HG03025 (cell line): Measurements from ENCODE around the gene ARL4C.
"Not testable (repeated sequence)": the region's sequence is repeated elsewhere in the genome, so short reads cannot be mapped to it uniquely, and the experiment has no call there.

ENCODE experiments used
- ATAC-seq: cut with Tn5 transposase; IDR thresholded peaks from one replicate; pipeline ENCODE4 v1.9.1; 2021; ENCODE audit warnings: mild to moderate bottlenecking, moderate library complexity; ENCODE audit not compliant: unreplicated experiment, low FRiP score

Gene ARL4C

DNA sequence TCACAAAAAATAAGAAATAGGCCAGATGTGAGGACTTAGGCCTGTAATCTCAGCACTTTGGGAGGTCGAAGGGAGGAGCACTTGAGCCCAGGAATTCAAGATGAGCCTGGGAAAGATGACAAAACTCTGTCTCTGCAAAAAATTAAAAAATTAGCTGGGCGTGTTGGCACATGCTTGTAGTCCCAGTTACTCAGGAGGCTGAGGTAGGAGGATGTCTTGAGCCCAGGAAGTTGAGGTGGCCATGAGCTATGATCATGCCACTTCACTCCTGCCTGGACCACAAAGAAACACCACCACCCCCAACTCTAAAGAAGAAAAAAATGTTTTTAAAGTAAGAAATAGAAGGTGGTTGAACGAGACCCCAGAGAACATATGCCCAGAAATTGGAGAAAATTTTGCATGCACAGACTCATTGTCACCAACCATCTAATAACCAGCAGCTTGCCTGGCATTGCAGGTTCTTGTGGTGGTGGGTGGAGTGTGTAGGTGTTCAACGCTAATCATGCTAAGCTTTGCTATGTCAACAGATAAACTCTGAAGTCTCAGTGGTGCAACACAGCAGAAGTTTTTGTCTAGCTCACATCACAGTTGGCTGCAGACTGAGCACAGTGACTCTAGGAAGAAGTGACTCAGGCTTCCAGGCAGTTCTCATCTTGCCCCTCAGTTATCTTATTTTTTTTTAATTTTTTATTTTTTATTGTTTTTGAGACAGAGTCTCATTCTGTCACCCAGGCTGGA is 18.6 kb downstream of the ARL4C start:
- ATAC-seq = no peak

DNA sequence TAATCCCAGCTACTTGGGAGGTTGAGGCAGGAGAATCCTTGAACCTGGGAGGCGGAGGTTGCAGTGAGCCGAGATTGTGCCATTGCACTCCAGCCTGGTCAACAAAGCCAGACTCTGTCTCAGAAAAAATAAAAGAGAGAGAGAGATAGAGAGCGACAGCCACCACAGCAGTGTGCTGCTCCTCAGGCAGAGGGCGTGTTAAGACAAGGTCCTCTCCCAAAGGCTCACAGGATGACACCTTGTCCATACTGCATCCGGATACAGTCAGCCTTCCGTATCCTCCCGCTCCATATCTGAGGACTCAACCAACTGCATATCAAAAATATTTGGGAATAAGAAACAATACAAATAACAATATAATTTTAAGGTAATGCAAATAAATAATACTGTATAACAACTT is 20.1 kb downstream of the ARL4C start:
- ATAC-seq = no peak

DNA sequence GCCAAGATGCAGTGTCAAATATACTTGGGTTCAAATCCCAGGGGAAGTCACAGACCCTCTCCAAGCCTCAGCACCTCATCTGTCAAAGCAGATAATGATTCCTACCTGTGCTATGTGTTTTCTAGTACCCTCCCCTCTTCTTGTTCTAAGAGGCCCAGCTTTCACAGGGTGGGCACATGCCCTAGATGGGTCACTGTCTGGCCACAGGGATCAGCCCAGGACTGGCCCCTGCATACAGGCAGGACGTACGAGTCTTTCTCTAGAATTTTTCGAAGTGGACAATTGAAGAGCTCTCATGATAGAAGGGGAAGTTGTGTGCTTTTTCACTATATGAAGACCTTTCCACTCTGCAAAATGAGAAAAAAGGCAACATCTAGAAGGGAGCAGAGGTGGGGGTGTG is 22.2 kb downstream of the ARL4C start:
- ATAC-seq = no peak

DNA sequence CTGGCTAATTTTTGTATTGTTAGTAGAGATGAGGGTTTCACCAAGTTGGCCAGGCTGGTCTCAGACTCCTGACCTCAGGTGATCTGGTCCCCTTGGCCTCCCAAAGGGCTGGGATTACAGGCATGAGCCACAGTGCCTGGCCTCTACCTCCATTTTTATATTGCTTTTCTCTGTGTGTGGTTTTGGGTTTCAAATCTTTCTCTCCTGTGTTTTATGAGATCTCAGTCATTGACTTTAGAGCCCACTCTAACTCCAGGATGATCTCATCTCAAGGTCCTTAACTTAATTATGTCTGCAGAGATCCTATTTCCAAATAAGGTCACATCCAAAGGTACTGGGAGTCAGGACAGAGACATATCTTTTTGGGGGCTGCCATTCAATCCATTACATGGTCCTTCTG is 24.7 kb downstream of the ARL4C start:
- no peak for ATAC-seq

DNA sequence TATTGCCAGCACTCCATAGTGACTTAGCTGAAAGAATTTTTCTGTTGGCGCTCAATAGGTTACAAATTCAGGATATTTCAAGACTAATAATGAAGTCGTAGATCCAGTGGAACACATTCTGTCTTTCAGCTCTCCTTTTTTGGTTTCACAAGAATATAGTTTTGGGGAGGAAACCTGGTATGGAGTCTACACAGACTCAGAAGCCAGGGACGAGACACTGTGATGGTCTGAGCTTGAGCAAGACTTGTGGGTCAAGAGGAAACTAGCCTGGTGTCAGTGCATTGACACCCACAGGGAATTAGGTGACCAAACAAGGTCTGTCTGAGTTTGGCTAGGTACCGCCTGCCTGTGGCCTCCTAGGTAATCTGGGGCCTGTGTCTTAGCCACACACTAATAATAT is 26.9 kb downstream of the ARL4C start:
- no peak for ATAC-seq

DNA sequence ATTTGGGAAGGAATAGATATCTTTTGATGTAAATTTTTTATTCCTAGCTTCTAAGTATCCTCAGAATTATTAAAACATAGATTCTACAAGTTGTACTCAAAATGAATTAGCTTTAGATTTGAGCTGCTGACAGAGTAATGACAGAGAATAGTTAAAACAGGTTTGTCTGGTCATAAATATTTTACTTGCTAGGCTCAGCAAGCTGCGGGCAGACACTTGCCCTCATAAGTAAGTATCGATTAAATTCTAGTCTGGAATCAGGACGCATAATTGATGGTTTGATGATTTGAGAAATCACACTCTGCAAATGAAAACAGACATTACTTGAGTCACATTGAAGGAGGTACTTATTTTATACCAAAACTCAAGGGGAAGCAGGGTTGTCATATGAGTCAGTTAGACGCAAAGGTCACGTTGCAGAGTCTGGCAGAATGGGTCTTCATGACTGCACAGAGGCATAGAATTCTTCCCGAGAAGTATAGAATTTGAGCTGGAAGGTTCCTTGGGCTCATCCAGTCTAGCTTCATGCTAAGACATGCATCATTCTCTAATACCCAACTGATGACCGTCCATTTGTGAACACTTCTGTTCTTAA is 27.5 kb downstream of the ARL4C start:
- ATAC-seq = no peak

DNA sequence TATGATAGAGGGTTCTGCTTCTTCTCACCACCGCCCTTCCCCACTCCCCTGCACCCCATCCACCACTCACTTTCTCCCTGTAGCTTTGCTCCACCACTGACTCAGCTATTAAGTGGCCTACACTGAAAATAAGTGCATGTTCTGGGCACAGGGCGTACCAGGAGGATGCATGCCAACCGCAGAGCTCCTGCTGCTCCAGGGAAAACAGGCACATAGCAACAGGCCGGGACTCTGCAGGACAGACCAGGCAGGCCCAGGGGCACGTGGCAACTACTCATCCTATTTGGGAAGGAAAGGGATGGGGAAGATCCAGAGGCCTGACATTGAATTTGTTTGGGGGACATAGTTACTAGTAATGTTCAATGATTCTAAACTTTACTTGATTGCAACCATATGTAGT is 28.4 kb downstream of the ARL4C start:
- no peak for ATAC-seq

DNA sequence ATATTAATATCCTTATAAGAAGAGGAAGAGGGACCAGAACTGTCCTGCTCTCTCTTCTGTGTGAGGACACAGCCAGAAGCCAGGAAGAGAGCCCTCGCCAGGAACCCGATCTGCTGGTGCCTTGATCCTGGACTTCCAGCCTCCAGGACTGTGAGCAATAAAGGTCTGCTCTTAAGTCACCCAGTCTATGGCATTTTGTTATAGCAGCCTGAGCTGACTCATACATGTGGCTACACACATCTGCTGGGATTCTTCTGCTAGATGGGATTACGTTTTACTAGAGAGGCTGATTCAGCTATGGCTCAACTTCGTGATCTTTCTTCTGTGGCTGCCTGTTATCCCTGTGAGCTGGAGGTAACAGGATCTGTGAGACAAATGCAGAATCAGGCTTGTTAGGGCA is 29.6 kb downstream of the ARL4C start:
- ATAC-seq = no peak

DNA sequence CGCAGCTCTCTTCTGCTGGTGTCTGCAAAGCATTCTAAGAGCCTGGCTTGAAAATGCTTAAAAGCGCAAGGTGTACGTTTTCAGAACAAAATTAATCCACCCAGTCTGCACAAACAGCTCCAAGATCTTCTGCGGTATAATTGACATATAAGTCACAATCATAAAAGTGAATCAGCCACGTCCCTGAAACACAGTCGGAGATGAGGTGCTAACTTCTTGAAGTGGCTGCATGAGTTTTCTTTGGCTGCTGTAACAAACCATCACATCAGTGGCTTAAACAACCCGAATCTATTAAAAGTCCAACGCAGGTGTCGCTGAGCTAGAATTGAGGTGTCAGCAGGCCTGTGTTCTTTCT is 32.6 kb downstream of the ARL4C start:
- ATAC-seq = no peak

DNA sequence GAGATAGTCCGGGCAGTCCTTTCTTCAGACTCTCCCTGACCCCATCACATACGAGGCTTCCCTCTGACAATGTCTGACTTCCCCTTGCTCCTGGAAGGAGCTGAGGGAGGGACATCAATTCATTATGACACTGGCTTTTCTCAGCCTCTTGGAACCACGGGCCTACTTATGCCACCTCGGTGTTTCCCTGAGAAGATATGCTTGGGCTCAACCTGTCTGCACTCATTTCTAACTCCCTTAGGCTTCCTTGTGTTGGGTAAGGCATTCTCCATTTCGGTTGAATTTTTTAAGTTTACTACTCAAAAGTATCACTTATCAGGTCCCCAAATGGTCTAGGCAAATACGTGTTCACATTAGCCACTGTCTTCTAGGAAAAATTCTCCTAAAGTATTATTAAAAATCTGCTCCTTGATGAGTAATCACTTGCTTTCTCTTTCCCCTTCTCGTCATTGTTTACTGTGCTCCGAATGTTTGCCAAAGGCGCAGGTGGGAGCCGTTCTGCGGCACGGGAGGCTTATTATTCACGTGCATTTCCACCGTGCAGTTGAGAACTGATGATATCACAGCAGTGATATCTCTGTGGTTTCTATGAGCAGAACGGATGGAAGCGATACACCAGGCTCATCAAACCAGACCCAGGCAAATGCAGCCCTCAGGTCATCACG is 33.1 kb downstream of the ARL4C start:
- ATAC-seq = no peak

DNA sequence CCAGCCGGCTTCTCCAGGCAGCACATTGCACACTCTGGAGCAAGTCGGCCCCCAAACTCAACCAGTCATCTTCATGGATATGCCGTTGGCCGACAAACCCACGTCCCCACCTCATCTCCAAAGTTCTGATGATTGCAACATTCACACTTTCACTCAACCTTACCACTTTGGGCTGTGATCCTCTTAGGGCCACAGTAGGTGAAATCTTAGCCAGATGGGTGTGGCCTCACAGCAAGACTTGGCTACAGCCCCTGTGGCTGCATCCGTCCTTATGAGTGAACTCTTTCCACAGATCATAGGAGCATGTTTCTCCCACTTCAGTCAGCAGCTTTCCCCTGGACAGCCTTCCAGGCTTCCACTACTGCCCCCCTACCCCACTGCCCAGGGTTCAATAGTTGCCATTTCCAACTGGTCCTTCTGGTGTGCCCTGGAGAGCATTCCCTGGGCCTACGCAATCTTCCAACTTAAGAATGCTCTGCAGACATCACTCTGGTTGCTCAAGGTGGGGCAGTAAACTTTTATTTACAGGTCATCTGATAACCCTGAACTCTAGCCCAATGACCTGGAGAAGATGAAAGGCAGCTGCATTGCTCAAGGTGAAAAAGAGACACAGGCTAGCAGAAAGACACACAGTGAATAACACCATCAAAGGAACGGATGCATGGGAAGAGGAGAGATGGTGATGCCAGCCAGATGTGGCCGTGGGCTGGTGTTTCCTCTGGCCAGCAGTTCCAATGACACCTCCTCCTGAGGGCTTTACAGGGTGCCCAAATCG is 34.5 kb downstream of the ARL4C start:
- no peak for ATAC-seq

DNA sequence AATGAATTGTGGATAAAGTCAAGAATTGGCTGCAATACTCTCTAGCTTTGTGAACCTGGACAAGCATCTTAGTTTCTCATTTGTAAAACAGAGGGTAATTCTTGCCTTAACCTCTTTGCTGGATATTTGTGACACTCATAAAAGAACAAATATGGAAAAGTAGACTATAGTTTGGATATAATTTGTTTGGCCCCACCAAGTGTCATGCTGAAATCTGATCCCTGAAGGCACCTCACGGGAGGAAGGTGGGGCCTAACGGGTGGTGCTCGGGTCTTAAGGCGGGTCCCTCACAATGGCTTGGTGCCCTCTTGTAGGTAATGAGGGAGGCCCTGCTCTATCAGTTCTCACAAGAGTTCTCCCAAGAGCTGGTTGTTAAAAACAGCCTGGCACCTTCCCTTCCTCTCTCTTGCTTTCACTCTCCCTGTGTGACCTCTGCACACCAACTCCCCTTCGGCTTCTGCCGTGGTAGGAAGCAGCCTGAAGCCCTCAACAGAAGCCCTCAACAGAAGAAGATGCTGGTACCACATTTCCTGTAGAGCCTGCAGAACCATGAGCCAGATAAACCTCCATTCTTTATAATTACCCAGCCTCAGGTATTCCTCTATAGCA is 37.4 kb downstream of the ARL4C start:
- no peak for ATAC-seq

DNA sequence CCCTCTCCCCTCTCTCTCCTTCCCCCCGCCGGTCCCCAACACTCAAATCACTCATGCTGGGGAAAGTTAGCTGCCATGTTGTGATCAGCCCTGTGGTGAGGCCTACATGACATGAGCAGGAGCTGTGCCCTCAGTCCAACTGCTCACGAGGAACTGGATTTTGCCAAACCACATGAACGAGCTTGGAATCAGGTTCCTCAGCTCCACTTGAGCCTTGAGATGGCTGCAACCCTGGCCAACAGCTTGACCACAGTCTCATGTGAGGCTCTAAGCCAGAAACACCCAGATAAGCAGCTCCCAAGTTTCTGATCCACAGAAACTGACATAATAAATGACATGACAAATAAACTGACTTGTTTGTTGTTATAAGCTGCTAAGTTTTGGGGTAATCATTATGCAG is 38.4 kb downstream of the ARL4C start:
- ATAC-seq = no peak

DNA sequence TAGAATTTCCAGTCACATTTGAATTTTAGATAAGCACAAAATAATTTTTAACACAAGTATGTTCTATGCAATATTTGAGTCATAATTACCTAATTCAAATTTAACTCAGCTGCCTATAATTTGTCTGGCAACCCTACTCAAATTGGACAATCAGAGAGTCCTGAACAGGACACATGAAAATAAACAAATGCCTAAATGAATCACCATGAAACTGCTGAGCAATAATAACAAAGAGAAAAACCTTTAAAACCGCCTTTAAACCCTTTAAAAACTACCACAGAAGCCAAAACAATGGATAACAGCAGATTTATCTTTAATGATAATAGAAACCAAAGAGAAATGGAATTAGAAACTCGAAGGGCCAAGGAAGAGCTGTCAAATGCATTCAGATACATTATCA is 39.5 kb downstream of the ARL4C start:
- no peak for ATAC-seq

DNA sequence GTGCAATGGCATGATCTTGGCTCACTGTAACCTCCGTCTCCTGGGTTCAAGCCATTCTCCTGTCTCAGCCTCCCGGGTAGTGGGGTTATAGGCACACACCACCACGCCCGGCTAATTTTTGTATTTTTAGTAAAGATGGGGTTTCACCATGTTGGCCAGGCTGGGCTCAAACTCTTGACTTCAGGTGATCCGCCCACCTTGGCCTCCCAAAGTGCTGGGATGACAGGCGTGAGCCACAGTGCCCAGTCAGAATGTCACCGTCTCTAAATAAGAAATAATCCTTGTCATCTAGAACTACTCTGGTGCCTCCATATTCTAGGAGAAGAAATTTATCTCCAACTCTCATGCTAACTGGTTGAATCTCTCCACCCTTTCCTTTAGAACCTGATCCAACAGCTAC is 41.6 kb downstream of the ARL4C start:
- ATAC-seq = not testable (repeated sequence)

DNA sequence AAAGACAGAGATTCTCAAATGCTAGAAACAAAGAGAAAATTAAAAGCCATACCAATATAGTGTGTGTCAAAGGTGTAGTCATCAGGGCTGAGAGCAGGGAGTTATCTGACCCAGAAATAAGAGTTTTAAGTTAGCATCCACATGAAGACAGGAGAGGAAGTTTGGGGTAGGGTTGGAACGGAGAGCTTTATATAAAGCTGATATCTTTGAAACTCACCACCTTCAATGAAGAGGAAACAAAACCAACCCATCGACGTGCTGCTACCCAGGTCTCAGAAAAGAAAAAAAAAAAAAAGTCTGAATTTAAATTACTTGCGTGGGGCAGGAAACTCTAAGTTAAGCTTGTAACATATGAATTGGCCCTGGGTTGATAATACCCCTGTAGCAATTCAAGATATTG is 42.4 kb downstream of the ARL4C start:
- ATAC-seq = no peak

DNA sequence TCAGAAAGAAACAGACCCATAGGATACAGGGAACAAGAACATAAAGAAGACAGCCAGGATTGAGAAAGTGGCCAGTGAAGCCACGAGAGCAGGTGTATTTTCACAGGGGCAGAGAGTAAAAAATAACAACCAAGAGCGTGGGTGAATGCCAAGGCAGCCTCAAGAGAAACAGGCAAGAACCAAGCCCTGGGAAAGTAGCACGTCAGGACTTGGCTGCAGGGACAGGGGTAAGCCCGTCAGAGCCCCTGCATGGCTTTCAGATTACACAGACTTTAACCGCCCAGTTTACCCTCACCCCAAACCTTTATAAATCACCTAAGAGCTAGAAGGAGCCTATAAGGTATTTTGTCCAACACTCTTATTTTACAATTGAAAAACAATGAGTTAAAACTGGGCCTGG is 43.7 kb downstream of the ARL4C start:
- ATAC-seq = no peak

DNA sequence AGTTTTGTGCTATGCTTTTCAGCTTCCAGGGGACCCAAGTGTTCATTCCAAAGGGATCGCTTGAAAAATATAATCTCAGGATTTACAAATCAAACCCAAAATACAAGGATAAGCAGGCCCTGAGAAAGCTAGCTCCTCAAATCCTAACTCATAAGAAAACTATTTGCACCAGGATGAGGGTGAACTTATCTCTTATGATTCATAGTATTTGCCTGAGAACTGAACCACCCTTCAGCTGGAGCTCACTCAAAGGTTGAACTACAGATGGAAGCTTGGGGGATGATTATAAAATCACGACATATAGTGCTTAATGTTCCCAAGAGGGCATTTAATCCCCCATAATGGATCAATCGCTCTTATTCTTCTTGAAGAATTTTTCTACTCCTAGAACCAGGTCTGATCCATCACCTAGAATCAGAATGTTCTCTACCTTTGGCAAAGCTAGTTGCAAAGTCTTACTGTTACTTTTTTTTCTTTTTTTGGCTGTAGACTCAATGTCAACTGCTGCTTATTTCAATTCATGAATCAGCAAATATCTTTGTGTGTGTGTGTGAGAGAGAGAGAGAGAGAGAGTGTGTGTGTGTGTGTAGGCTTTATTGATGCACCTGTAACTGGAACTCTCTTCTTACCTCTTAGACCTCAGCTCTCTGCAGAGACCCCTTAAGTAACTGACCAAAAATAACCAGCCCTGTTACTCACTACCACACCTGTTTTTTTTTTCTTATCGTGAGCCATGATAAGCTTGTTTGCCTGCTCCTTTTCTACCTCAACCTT is 44.8 kb downstream of the ARL4C start:
- ATAC-seq = no peak

DNA sequence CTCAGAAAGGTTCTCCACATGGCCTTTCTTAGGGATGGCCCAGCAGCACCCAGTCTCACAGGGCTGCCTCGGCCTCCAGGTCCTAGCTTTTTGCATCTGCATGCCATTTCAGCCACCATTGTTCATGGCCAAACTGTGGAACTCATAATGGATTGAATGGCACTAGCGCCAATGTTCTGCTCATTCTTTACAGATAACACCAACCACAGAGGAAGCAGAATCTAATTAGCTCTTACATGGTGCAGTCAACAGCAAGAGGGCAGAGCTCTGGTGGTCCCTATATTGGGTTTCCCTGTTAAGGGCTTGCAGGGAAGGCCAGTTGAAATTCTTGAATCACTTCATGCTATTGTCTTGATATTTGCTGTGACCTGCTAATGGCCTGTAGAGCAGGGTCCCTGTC is 45.6 kb downstream of the ARL4C start:
- ATAC-seq = no peak

DNA sequence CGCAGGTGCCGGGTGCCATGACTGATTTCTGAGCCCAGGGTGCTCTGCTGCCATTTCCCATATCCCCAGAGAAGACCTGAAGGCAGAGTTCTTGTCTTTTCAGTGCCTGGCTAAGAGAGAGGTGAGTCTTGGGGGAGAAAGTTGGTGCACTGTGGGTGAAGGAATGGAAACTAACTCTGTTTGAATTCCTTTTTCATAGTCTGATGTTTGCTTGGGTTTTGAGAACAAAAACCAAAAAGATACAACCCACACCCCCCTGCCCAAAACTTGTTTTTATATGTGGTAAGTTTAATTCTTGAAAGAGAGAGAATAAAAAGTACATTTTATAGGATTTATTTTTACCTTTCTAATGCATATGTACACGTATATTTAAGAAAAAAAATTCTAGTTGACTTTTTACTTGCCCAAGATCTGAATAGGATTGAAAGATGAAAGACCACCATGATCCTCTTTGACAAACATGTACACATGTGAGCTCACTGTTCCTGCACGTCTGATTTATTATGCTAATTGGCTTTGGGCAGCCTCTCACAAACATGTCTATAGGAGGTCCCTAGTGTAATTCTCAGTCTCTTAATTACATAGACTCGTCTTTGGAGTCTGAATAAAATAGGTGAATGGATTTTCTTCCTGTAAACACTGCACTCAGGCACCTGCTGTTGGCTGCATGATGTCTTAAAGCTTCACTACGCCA is 46.3 kb downstream of the ARL4C start:
- ATAC-seq = no peak
